Kidney (tissue), 14 donors: Measurements from ENCODE around the gene BEST3. TPM values are rescaled to one million over a fixed set of nuclear protein-coding genes. Genes with fewer than 3 reads are reported as not detected.

Experiments used
- DNase-seq, 5 donors: peaks; one replicate each; pipeline ENCODE4 v3.0.0-alpha.2; 2013 to 2020
- FAIRE-seq: peaks from 2 replicates; lab custom pipeline; 2012; peaks lifted over from hg19 to GRCh38; lab: Jason Lieb, UNC
- H3K27ac ChIP-seq, 2 donors: one replicate each; pipeline ENCODE4 v1.7.0; 2013; ENCODE audit warnings: low read depth in 2 of 2, low read length in 2 of 2, inconsistent platforms in 1 of 2
- H3K27me3 ChIP-seq: one replicate; pipeline ENCODE4 v1.7.1; 2013; ENCODE audit warnings: low read length, inconsistent platforms; ENCODE audit not compliant: control insufficient read depth, insufficient read depth
- H3K36me3 ChIP-seq, 3 donors: one replicate each; pipeline versions ENCODE4 v1.7.0 to v1.7.1; 2013; ENCODE audit warnings: low read length in 3 of 3, control low read depth in 1 of 3, inconsistent platforms in 1 of 3; ENCODE audit not compliant: insufficient read depth in 3 of 3, control insufficient read depth in 2 of 3
- H3K4me1 ChIP-seq, 3 donors: one replicate each; pipeline versions ENCODE4 v1.7.0 to v1.7.1; 2013; ENCODE audit warnings: low read length in 3 of 3, inconsistent platforms in 1 of 3, low read depth in 1 of 3; ENCODE audit not compliant: control insufficient read depth in 2 of 3, insufficient read depth in 2 of 3
- H3K4me3 ChIP-seq, 3 donors: one replicate each; pipeline versions ENCODE4 v1.7.0 to v1.8.1; 2013; ENCODE audit warnings: low read length in 3 of 3, control low read depth in 1 of 3, inconsistent platforms in 1 of 3
- H3K9ac ChIP-seq, 3 donors: one replicate each; pipeline versions ENCODE4 v1.7.0 to v1.7.1; 2013; ENCODE audit warnings: low read length in 3 of 3, control low read depth in 1 of 3, inconsistent platforms in 1 of 3
- H3K9me3 ChIP-seq, 3 donors: one replicate each; pipeline versions ENCODE4 v1.7.0 to v1.7.1; 2013; ENCODE audit warnings: low read length in 3 of 3, control low read depth in 1 of 3, inconsistent platforms in 1 of 3; ENCODE audit not compliant: control insufficient read depth in 2 of 3, insufficient read depth in 1 of 3
- intact Hi-C: fragments of 100-400 bp; cut with DNase I; formaldehyde crosslinking; loops from one replicate; pipeline ENCODE4 v1.11.1; 2022
- polyA plus RNA-seq: library from polyadenylated mRNA; stranded (reverse); fragments of 350-450 nt; fragmentation: Illumina TruSeq; extraction: RNeasy Lipid Tissue Mini Kit (QIAGEN cat#74804); gene quantifications from one replicate; pipeline ENCODE4 v1.2.3, GENCODE V29; 2014; ENCODE audit warnings: low read depth, low replicate concordance; ENCODE audit not compliant: insufficient read depth
- total RNA-seq: library from RNA; stranded (reverse); fragmentation: NEBNext Ultra II Directional; extraction: Animal tissue kit (Norgen Biotek cat#: 25700); gene quantifications from one replicate; pipeline ENCODE4 v1.2.1, GENCODE V29; 2021
- TF ChIP-seq, protein P1 (sequence below): IDR thresholded peaks from 3 replicates; pipeline ENCODE4 v1.5.1; 2012; ENCODE audit warnings: mild to moderate bottlenecking, moderate library complexity, borderline replicate concordance; ENCODE audit not compliant: insufficient read depth; ENCODE audit errors: extremely low read depth
- donor health status: control.
- donor health status: control.
- donor health status: control.
- donor health status: control.
- donor health status: control.
- donor health status: DM: yes; HTN: yes; CAD: no.
- donor health status: Normal renal cell carcinoma (clear cell type).

The BEST3 gene
- total and polyA plus RNA-seq, 2 donors from 2014 or later, result 0.57 to 0.82 TPM

DNA sequence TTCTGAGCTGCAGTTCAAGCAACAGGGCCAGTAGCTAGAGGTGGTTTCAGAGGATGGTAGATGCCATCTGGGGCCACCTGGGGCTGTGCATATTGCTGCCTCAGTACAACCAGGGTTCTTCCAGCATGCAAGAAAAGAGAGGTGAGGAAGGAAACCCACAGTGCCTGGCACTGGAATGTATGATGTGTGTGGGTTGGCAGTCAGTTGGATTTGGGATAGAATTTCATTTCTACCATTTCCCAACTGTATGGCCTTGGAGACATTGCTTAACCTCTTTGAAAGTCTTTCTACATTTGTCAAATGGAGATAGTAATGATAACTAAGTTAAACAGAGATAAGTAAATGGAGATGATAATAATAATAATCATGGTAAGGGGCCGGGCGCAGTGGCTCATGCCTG is 78.2 kb downstream of the BEST3 start:
- no peaks in the 10 kb centered on the region for H3K27me3 ChIP-seq
- no peaks in the 10 kb centered on the region for H3K36me3 ChIP-seq
- no peaks in the 10 kb centered on the region for H3K4me1 ChIP-seq
- TF ChIP-seq, protein P1, sequence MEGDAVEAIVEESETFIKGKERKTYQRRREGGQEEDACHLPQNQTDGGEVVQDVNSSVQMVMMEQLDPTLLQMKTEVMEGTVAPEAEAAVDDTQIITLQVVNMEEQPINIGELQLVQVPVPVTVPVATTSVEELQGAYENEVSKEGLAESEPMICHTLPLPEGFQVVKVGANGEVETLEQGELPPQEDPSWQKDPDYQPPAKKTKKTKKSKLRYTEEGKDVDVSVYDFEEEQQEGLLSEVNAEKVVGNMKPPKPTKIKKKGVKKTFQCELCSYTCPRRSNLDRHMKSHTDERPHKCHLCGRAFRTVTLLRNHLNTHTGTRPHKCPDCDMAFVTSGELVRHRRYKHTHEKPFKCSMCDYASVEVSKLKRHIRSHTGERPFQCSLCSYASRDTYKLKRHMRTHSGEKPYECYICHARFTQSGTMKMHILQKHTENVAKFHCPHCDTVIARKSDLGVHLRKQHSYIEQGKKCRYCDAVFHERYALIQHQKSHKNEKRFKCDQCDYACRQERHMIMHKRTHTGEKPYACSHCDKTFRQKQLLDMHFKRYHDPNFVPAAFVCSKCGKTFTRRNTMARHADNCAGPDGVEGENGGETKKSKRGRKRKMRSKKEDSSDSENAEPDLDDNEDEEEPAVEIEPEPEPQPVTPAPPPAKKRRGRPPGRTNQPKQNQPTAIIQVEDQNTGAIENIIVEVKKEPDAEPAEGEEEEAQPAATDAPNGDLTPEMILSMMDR, result no peak
- intact Hi-C loops, result no loop called here
- no peak overlapping the region for H3K4me3 ChIP-seq
- H3K9me3 ChIP-seq, result no peaks in the 10 kb centered on the region
- H3K27ac ChIP-seq, result no peak overlapping the region
- H3K9ac ChIP-seq, result no peak overlapping the region
- DNase-seq (no peak), FAIRE-seq (no peak)

DNA sequence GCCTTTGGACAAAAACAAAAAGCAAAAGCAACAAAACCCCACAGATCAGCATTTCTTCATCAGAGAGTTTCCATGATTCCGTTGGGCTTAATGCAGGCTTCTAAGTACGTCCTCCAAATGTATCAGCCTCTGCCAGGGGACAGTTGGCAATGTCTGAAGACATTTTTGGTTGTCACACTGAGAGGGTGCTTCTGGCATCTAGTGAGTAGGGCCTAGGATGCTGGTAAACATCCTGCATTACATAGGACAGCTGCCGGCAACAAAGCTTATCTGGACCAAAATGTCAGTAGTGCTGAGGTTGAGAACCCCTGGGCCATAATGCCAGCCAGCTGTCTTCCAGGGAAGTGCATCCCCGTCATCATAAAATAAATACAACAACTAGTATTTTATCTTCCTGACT is 79.0 kb downstream of the BEST3 start:
- Histone ChIP-seq H3K9ac (no peak overlapping the region), H3K27ac (no peak overlapping the region), H3K36me3 (no peaks in the 10 kb centered on the region), H3K4me1 (no peaks in the 10 kb centered on the region), H3K27me3 (no peaks in the 10 kb centered on the region), H3K4me3 (no peak overlapping the region), H3K9me3 (no peaks in the 10 kb centered on the region)
- TF ChIP-seq, protein P1, result no peak
- FAIRE-seq (no peak), DNase-seq (no peak)
- intact Hi-C loops, result no loop called here

DNA sequence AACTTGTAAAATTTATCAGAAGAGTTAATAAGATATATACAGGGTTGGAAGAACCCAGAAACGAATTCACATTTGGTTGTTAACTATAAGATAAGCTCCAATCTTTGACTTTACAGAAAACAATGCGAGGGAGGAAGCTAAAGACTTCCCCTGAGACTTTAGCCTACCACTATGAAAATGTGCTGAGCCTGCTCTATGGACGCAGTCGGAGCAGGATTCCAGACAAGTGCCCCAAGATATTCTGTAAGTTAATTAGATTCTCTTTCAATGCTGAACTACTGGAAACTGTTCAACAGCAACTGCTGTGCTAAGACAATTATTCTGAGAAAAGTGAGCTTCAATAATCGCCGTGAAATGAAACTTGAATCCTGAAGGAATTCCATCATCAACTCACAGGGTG is 80.1 kb downstream of the BEST3 start:
- DNase-seq (peak in 1 of 5 donors; percentile 7), FAIRE-seq (no peak)
- Histone ChIP-seq H3K36me3 (no peaks in the 10 kb centered on the region), H3K4me1 (no peaks in the 10 kb centered on the region), H3K9me3 (no peaks in the 10 kb centered on the region), H3K9ac (no peak overlapping the region), H3K4me3 (no peak overlapping the region), H3K27ac (no peak overlapping the region), H3K27me3 (no peaks in the 10 kb centered on the region)
- TF ChIP-seq, protein P1, result no peak
- intact Hi-C loops, result no loop called here

DNA sequence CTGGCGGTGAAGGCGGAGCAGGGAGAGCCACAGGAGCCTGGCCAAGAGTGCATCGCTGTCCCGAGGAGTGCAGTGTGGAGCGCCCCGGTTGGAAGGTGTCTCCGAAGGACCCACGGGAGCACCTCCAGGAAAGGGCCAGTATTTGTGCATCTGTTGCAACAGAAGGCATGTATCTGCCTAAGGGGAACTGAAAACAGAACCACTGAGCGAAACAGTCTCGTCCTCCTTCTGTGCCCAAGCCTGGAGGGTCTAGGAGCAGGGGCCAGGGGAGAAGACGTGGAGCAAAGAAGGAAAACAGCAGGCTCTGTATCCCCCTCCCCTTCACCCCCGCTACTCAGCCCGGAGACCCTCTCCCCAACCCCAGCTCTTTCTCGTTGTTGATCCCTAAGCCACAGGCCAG is 83.1 kb downstream of the BEST3 start:
- intact Hi-C loops, result no loop called here
- Histone ChIP-seq H3K4me3 (no peak overlapping the region), H3K9ac (no peak overlapping the region), H3K36me3 (no peaks in the 10 kb centered on the region), H3K27ac (no peak overlapping the region), H3K4me1 (no peaks in the 10 kb centered on the region), H3K9me3 (no peaks in the 10 kb centered on the region), H3K27me3 (no peaks in the 10 kb centered on the region)
- DNase-seq (no peak), FAIRE-seq (no peak)
- TF ChIP-seq, protein P1, result no peak
